Gastrocnemius medialis (tissue), 4 donors: ENCODE measurements around the gene CNGA1. TPM values are rescaled to one million over a fixed set of nuclear protein-coding genes. Genes with fewer than 3 reads are reported as not detected.

Experiments
- ATAC-seq, 2 donors: fragments of 150-250 bp; one replicate each; pipeline ENCODE4 v1.9.1; 2016
- DNase-seq, 2 donors: peaks; one replicate each; pipeline ENCODE4 v3.0.0-alpha.2; 2019
- H3K27ac ChIP-seq, 4 donors: fragments of 200-600 bp; sonication (generic); 1 replicate in 1 of 4; 2 replicates in 3 of 4; pipeline ENCODE4 v1.5.1; 2016 to 2018; ENCODE audit warnings: mild to moderate bottlenecking in 2 of 4, moderate library complexity in 1 of 4
- H3K27me3 ChIP-seq, 3 donors: fragments of 200-600 bp; sonication (generic) in 2 of 3; 1 replicate in 1 of 3; 2 replicates in 2 of 3; pipeline versions ENCODE4 v1.5.1 to v1.6.0; 2016 to 2019; ENCODE audit warnings: mild to moderate bottlenecking in 1 of 3, moderate library complexity in 1 of 3
- H3K36me3 ChIP-seq, 2 donors: fragments of 200-600 bp; sonication (generic) in 1 of 2; one replicate each; pipeline ENCODE4 v1.5.1; 2017 to 2018
- H3K4me1 ChIP-seq, 2 donors: fragments of 200-600 bp; sonication (generic) in 1 of 2; one replicate each; pipeline ENCODE4 v1.5.1; 2016 to 2017; ENCODE audit warnings: mild to moderate bottlenecking in 2 of 2
- H3K4me3 ChIP-seq, 4 donors: fragments of 200-600 bp; sonication (generic) in 3 of 4; 1 replicate in 1 of 4; 2 replicates in 3 of 4; pipeline ENCODE4 v1.5.1; 2016 to 2019; ENCODE audit warnings: mild to moderate bottlenecking in 2 of 4
- H3K9me3 ChIP-seq, 3 donors: fragments of 200-600 bp; sonication (generic) in 2 of 3; 1 replicate in 1 of 3; 2 replicates in 2 of 3; pipeline ENCODE4 v1.5.1; 2016 to 2019
- CTCF ChIP-seq, 5 experiments: fragments of 450-650 bp in 3 of 5; fragments of 200-600 bp in 2 of 5; sonication (generic) in 2 of 5; IDR thresholded peaks in 4 of 5; conservative IDR thresholded peaks in 1 of 5; 1 replicate in 4 of 5; 2 replicates in 1 of 5; pipeline ENCODE4 v1.5.1; 2016 to 2019; ENCODE audit warnings: antibody characterized with exemption in 5 of 5, mild to moderate bottlenecking in 3 of 5, moderate library complexity in 3 of 5
- POLR2A ChIP-seq, 2 donors: fragments of 450-650 bp; IDR thresholded peaks; one replicate each; pipeline ENCODE4 v1.6.1; 2017; ENCODE audit warnings: antibody characterized with exemption in 2 of 2, mild to moderate bottlenecking in 2 of 2, moderate library complexity in 2 of 2
- in situ Hi-C, 4 donors: fragments of 200-750 bp; cut with MboI; loops; one replicate each; pipeline versions ENCODE4 v1.15.0 to v1.8.0; 2017; ENCODE audit warnings: low sequenced_read_pairs in 4 of 4
- intact Hi-C: fragments of 100-400 bp; cut with DNase I; formaldehyde crosslinking; loops from one replicate; pipeline ENCODE4 v1.15.1; 2023; ENCODE audit warnings: low total_unique reads
- total RNA-seq, 4 donors: library from RNA; depleted of rRNA; stranded (reverse); fragments of >200 nt; gene quantifications; one replicate each; pipeline versions ENCODE4 v1.1.0 to v1.2.3, GENCODE V29; 2016

CNGA1 gene
- total RNA-seq, 4 donors from 2014 or later = 0.15 to 0.53 (median 0.32) TPM; not detected in 1

- intact Hi-C loops = no loop called here
- no peaks in the 10 kb centered on the region for H3K36me3 ChIP-seq
- no peak overlapping the region for H3K27ac ChIP-seq
- H3K4me1 ChIP-seq = peaks cover 16 to 20% of the 10 kb centered on the region in 2 donors
- H3K9me3 ChIP-seq = no peaks in the 10 kb centered on the region
- TF ChIP-seq POLR2A (IDR thresholded peaks at IDR 0.05) = no peak
- no peak for TF ChIP-seq CTCF (IDR thresholded peaks at IDR 0.05 in 4 of 5, conservative IDR thresholded peaks at IDR 0.05 in 1 of 5)
- no peaks in the 10 kb centered on the region for H3K27me3 ChIP-seq
- in situ Hi-C loops = no loop called here
- no peak overlapping the region for H3K4me3 ChIP-seq
- ATAC-seq = no peak
- no peak for DNase-seq
Measured at GRCh38 chr4:48051078-48051477, 34.6 kb upstream of the CNGA1 start.

GRCh38 chr4:48049483-48049882 lies 33.0 kb upstream of the CNGA1 start:
- TF ChIP-seq POLR2A (IDR thresholded peaks at IDR 0.05) = no peak
- TF ChIP-seq CTCF (IDR thresholded peaks at IDR 0.05 in 4 of 5, conservative IDR thresholded peaks at IDR 0.05 in 1 of 5) = no peak
- Histone ChIP-seq H3K9me3 (no peaks in the 10 kb centered on the region), H3K27me3 (no peaks in the 10 kb centered on the region), H3K27ac (no peak overlapping the region), H3K4me1 (peaks cover 20 to 23% of the 10 kb centered on the region in 2 donors), H3K36me3 (no peaks in the 10 kb centered on the region), H3K4me3 (no peak overlapping the region)
- DNase-seq (no peak), ATAC-seq (no peak)
- in situ Hi-C loops = no loop called here
- intact Hi-C loops = no loop called here

DNA sequence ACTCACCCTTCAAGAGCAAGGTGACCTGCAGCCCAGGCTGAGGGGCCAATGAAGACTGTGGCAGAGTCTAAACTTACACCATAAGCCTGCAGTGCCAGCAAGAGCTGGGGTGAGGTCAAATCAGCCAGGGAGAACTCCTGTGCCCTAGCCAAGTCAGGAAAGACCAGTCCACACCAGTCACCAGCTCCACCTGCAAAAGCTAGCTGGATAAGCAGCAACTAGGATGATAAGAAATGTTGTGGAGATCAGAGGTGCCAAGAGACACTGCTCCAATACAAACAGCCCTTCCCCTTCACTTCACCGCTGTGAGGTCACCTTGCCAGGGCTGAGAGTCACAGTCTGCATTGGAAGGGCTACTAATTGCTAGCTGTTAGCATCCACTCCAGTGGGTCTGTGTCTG lies 31.4 kb upstream of the CNGA1 start:
- H3K27ac ChIP-seq = peak overlapping the region in 2 of 4 donors; percentile 21 to 35
- H3K4me1 ChIP-seq = peaks cover 28 to 29% of the 10 kb centered on the region in 2 donors
- DNase-seq (no peak), ATAC-seq (peak in 1 of 2 donors; percentile 25)
- H3K4me3 ChIP-seq = no peak overlapping the region
- TF ChIP-seq POLR2A (IDR thresholded peaks at IDR 0.05) (no peak), CTCF (IDR thresholded peaks at IDR 0.05 in 4 of 5, conservative IDR thresholded peaks at IDR 0.05 in 1 of 5) (no peak)
- in situ Hi-C loops = no loop called here
- no peaks in the 10 kb centered on the region for H3K36me3 ChIP-seq
- intact Hi-C loops = no loop called here
- no peaks in the 10 kb centered on the region for H3K27me3 ChIP-seq
- no peaks in the 10 kb centered on the region for H3K9me3 ChIP-seq

- TF ChIP-seq POLR2A (IDR thresholded peaks at IDR 0.05) (no peak), CTCF (IDR thresholded peaks at IDR 0.05 in 4 of 5, conservative IDR thresholded peaks at IDR 0.05 in 1 of 5) (no peak)
- Histone ChIP-seq H3K4me3 (peak overlapping the region in 1 of 4 donors; percentile 40), H3K27ac (peak overlapping the region in 3 of 4 donors; percentile 20 to 35 (median 21)), H3K9me3 (no peaks in the 10 kb centered on the region), H3K4me1 (peaks cover 28 to 32% of the 10 kb centered on the region in 2 donors), H3K36me3 (no peaks in the 10 kb centered on the region), H3K27me3 (no peaks in the 10 kb centered on the region)
- peak in 1 of 2 donors; percentile 35 for ATAC-seq
- intact Hi-C loops = no loop called here
- DNase-seq = no peak
- in situ Hi-C loops = no loop called here
Measured at GRCh38 chr4:48047421-48047844, 31.0 kb upstream of the CNGA1 start.

- no peaks in the 10 kb centered on the region for H3K27me3 ChIP-seq
Measured at GRCh38 chr4:48046059-48046458, 29.6 kb upstream of the CNGA1 start.

More at GRCh38 chr4:48046059-48046458, 29.6 kb upstream of the CNGA1 start:
- DNase-seq = peak in 1 of 2 donors; percentile 30
- TF ChIP-seq POLR2A (IDR thresholded peaks at IDR 0.05) (no peak), CTCF (IDR thresholded peaks at IDR 0.05 in 4 of 5, conservative IDR thresholded peaks at IDR 0.05 in 1 of 5) (no peak)
- H3K4me3 ChIP-seq = no peak overlapping the region
- H3K9me3 ChIP-seq = no peaks in the 10 kb centered on the region
- in situ Hi-C loops (no loop called here), intact Hi-C loops (no loop called here)
- H3K4me1 ChIP-seq = peaks cover 28 to 32% of the 10 kb centered on the region in 2 donors
- H3K36me3 ChIP-seq = no peaks in the 10 kb centered on the region
- H3K27ac ChIP-seq = peak overlapping the region in 2 of 4 donors; percentile 5 to 46
- peak in 1 of 2 donors; percentile 51 for ATAC-seq
